ENCODE measurements around the gene ARMC5. TPM values are rescaled to one million over a fixed set of nuclear protein-coding genes. Genes with fewer than 3 reads are reported as not detected.

The ARMC5 gene
- total RNA-seq, 3 donors from 2014 or later = 5.3 to 7.2 (median 6.9) TPM

- Histone ChIP-seq H3K4me3 (peak overlapping the region; percentile 2 to 22 (median 11)), H3K36me3 (no peaks in the 10 kb centered on the region), H3K27me3 (no peaks in the 10 kb centered on the region), H3K4me1 (no peaks in the 10 kb centered on the region), H3K9me3 (no peaks in the 10 kb centered on the region), H3K27ac (peak overlapping the region in 1 of 2 donors; percentile 15)
- intact Hi-C loops (cut with DNase I; ENCODE audit: low total_unique reads) = no loop called here
- TF ChIP-seq POLR2AphosphoS5 (IDR thresholded peaks at IDR 0.05) (no peak), POLR2A (IDR thresholded peaks at IDR 0.05) (no peak), CTCF (IDR thresholded peaks at IDR 0.05) (no peak)
- DNase-seq (ENCODE audit: low spot score in 2 of 2) = no peak
Measured at GRCh38 chr16:31476303-31477219, 17.3 kb downstream of the ARMC5 start.

GRCh38 chr16:31477220-31478216, 18.2 kb downstream of the ARMC5 start:
- Histone ChIP-seq H3K27ac (peak overlapping the region in 1 of 2 donors; percentile 2), H3K36me3 (no peaks in the 10 kb centered on the region), H3K27me3 (no peaks in the 10 kb centered on the region), H3K4me3 (peak overlapping the region; percentile 2 to 11 (median 9)), H3K4me1 (no peaks in the 10 kb centered on the region), H3K9me3 (no peaks in the 10 kb centered on the region)
- intact Hi-C loops (cut with DNase I; ENCODE audit: low total_unique reads) = no loop called here
- TF ChIP-seq POLR2A (IDR thresholded peaks at IDR 0.05) (no peak), CTCF (IDR thresholded peaks at IDR 0.05) (peak in 1 of 3 donors; percentile 41)
- peak in 1 of 2 donors; percentile 77 for DNase-seq (ENCODE audit: low spot score in 2 of 2)

GRCh38 chr16:31478956-31479355, 19.7 kb downstream of the ARMC5 start:
- Histone ChIP-seq H3K36me3 (no peaks in the 10 kb centered on the region), H3K4me1 (no peaks in the 10 kb centered on the region), H3K4me3 (no peak overlapping the region), H3K27me3 (no peaks in the 10 kb centered on the region), H3K9me3 (no peaks in the 10 kb centered on the region), H3K27ac (peak overlapping the region in 1 of 2 donors; percentile 7)
- intact Hi-C loops (cut with DNase I; ENCODE audit: low total_unique reads) = no loop called here
- no peak for DNase-seq (ENCODE audit: low spot score in 2 of 2)
- TF ChIP-seq POLR2AphosphoS5 (IDR thresholded peaks at IDR 0.05) (no peak), CTCF (IDR thresholded peaks at IDR 0.05) (no peak), POLR2A (IDR thresholded peaks at IDR 0.05) (no peak)

- H3K27ac ChIP-seq = no peak overlapping the region
- no peaks in the 10 kb centered on the region for H3K9me3 ChIP-seq
- no peaks in the 10 kb centered on the region for H3K27me3 ChIP-seq
- H3K4me1 ChIP-seq = no peaks in the 10 kb centered on the region
- DNase-seq (ENCODE audit: low spot score in 2 of 2) = no peak
- TF ChIP-seq POLR2AphosphoS5 (IDR thresholded peaks at IDR 0.05) (no peak), POLR2A (IDR thresholded peaks at IDR 0.05) (no peak), CTCF (IDR thresholded peaks at IDR 0.05) (no peak)
- H3K36me3 ChIP-seq = no peaks in the 10 kb centered on the region
- intact Hi-C loops (cut with DNase I; ENCODE audit: low total_unique reads) = no loop called here
- no peak overlapping the region for H3K4me3 ChIP-seq
Measured at GRCh38 chr16:31479751-31480150, 20.4 kb downstream of the ARMC5 start.
